Osteoblast (primary cell): Measurements from ENCODE around the gene GEMIN5. TPM values are rescaled to one million over a fixed set of nuclear protein-coding genes. Genes with fewer than 3 reads are reported as not detected.

Source experiments
- DNase-seq: peaks from one replicate; pipeline ENCODE4 v3.0.0; 2011; ENCODE audit warnings: low spot score, mixed read lengths; ENCODE audit not compliant: insufficient read length; ENCODE audit errors: missing footprints
- H2AFZ ChIP-seq: 2 replicates; pipeline ENCODE4 v1.6.0; 2011; ENCODE audit warnings: mild to moderate bottlenecking, low read length
- H3K27ac ChIP-seq: 2 replicates; pipeline ENCODE4 v1.5.1; 2011; ENCODE audit warnings: mild to moderate bottlenecking, low read depth, low read length, moderate library complexity
- H3K27me3 ChIP-seq: 2 replicates; pipeline ENCODE4 v1.6.0; 2012; ENCODE audit warnings: mild to moderate bottlenecking, control low read depth, inconsistent platforms, low read length, moderate library complexity; ENCODE audit not compliant: insufficient read depth
- H3K36me3 ChIP-seq: 2 replicates; pipeline ENCODE4 v1.5.1; 2011; ENCODE audit warnings: mild to moderate bottlenecking, low read length, control low read depth, moderate library complexity; ENCODE audit not compliant: insufficient read depth
- H3K4me1 ChIP-seq: 2 replicates; pipeline ENCODE4 v1.5.1; 2011; ENCODE audit warnings: mild to moderate bottlenecking, low read length, control low read depth, moderate library complexity; ENCODE audit not compliant: insufficient read depth
- H3K4me2 ChIP-seq: 2 replicates; pipeline ENCODE4 v1.6.0; 2011; ENCODE audit warnings: mild to moderate bottlenecking, low read length; ENCODE audit not compliant: insufficient read depth
- H3K4me3 ChIP-seq: fragments of 200-600 bp; sonication (generic); 3 replicates; pipeline ENCODE4 v1.5.1; 2012; ENCODE audit warnings: mild to moderate bottlenecking, low read length, inconsistent platforms; ENCODE audit not compliant: insufficient read depth
- H3K79me2 ChIP-seq: 2 replicates; pipeline ENCODE4 v1.6.0; 2012; ENCODE audit warnings: mild to moderate bottlenecking, low read length, control low read depth, inconsistent platforms; ENCODE audit not compliant: insufficient read depth
- H3K9me3 ChIP-seq: 2 replicates; pipeline ENCODE4 v1.5.1; 2011; ENCODE audit warnings: low read depth, low read length, control low read depth
- H4K20me1 ChIP-seq: 2 replicates; pipeline ENCODE4 v1.6.0; 2012; ENCODE audit warnings: mild to moderate bottlenecking, low read length, control low read depth; ENCODE audit not compliant: insufficient read depth
- CTCF ChIP-seq: IDR thresholded peaks from 2 replicates; pipeline ENCODE4 v1.5.1; 2011; ENCODE audit warnings: mild to moderate bottlenecking, low read depth, low read length, moderate library complexity; ENCODE audit errors: extremely low read depth
- total RNA-seq: library from RNA; depleted of rRNA; stranded (reverse); fragments of >200 nt; gene quantifications from 2 replicates; pipeline ENCODE4 v1.2.3, GENCODE V29; 2012

Gene GEMIN5
- total RNA-seq, 1 donor, result 11.6 TPM

- H3K27me3 ChIP-seq, result no peaks in the 10 kb centered on the region
- H3K79me2 ChIP-seq, result no peaks in the 10 kb centered on the region
- DNase-seq, result no peak
- H3K4me2 ChIP-seq, result no peak overlapping the region
- H3K27ac ChIP-seq, result no peak overlapping the region
- no peaks in the 10 kb centered on the region for H3K4me1 ChIP-seq
- no peak overlapping the region for H2AFZ ChIP-seq
- TF ChIP-seq CTCF, result no peak
- H3K4me3 ChIP-seq, result no peak overlapping the region
- no peaks in the 10 kb centered on the region for H3K9me3 ChIP-seq
- peaks cover 9% of the 10 kb centered on the region for H3K36me3 ChIP-seq
- H4K20me1 ChIP-seq, result peaks cover 7% of the 10 kb centered on the region
Observed at GRCh38 chr5:154970759-154971158, 32.7 kb upstream of the GEMIN5 start.

GRCh38 chr5:154968953-154969352 is 30.9 kb upstream of the GEMIN5 start:
- no peak overlapping the region for H2AFZ ChIP-seq
- DNase-seq, result no peak
- H3K79me2 ChIP-seq, result peaks cover 8% of the 10 kb centered on the region
- peaks cover 9% of the 10 kb centered on the region for H3K36me3 ChIP-seq
- H3K27ac ChIP-seq, result no peak overlapping the region
- no peaks in the 10 kb centered on the region for H3K27me3 ChIP-seq
- no peak overlapping the region for H3K4me2 ChIP-seq
- no peak for TF ChIP-seq CTCF
- no peak overlapping the region for H3K4me3 ChIP-seq
- no peaks in the 10 kb centered on the region for H3K9me3 ChIP-seq
- H3K4me1 ChIP-seq, result no peaks in the 10 kb centered on the region
- H4K20me1 ChIP-seq, result peaks cover 15% of the 10 kb centered on the region

GRCh38 chr5:154967421-154968024 is 29.5 kb upstream of the GEMIN5 start:
- Histone ChIP-seq H3K79me2 (peaks cover 13% of the 10 kb centered on the region), H3K27ac (no peak overlapping the region), H3K36me3 (peaks cover 17% of the 10 kb centered on the region), H3K4me2 (no peak overlapping the region), H3K4me3 (no peak overlapping the region), H2AFZ (no peak overlapping the region), H3K9me3 (no peaks in the 10 kb centered on the region), H4K20me1 (peaks cover 15% of the 10 kb centered on the region), H3K27me3 (no peaks in the 10 kb centered on the region), H3K4me1 (no peaks in the 10 kb centered on the region)
- peak; percentile 56 for TF ChIP-seq CTCF
- no peak for DNase-seq

- H3K4me3 ChIP-seq, result no peak overlapping the region
- no peak for DNase-seq
- H3K4me2 ChIP-seq, result no peak overlapping the region
- no peaks in the 10 kb centered on the region for H3K9me3 ChIP-seq
- H3K79me2 ChIP-seq, result peaks cover 13% of the 10 kb centered on the region
- peaks cover 17% of the 10 kb centered on the region for H3K36me3 ChIP-seq
- H3K27me3 ChIP-seq, result no peaks in the 10 kb centered on the region
- H3K4me1 ChIP-seq, result peaks cover 5% of the 10 kb centered on the region
- peaks cover 15% of the 10 kb centered on the region for H4K20me1 ChIP-seq
- no peak overlapping the region for H3K27ac ChIP-seq
- no peak overlapping the region for H2AFZ ChIP-seq
- no peak for TF ChIP-seq CTCF
Observed at GRCh38 chr5:154966874-154967273, 28.9 kb upstream of the GEMIN5 start.
